GM12878 (cell line): ENCODE results near the gene NPW. TPM values are rescaled to one million over a fixed set of nuclear protein-coding genes. Genes with fewer than 3 reads are reported as not detected.

Experiments used
- BACH1 ChIP-seq: fragments of 450-650 bp; IDR thresholded peaks from 2 replicates; pipeline ENCODE4 v1.6.1; 2017; ENCODE audit warnings: mild to moderate bottlenecking, borderline replicate concordance
- CUX1 ChIP-seq: IDR thresholded peaks from 2 replicates; pipeline ENCODE4 v1.6.1; 2012; ENCODE audit warnings: improper control_type of control experiment, low read depth, low read length; ENCODE audit not compliant: insufficient replicate concordance
- E2F8 ChIP-seq: fragments of 450-650 bp; IDR thresholded peaks from 2 replicates; pipeline ENCODE4 v1.6.1; 2018; ENCODE audit warnings: mild to moderate bottlenecking, low read depth, moderate library complexity; ENCODE audit not compliant: partially characterized antibody
- EGR1 ChIP-seq, 2 experiments: IDR thresholded peaks; 1 replicate in 1 of 2; 2 replicates in 1 of 2; pipeline ENCODE4 v1.6.1; 2011 to 2012; ENCODE audit warnings: low read depth in 2 of 2, low read length in 2 of 2, borderline replicate concordance in 1 of 2, mild to moderate bottlenecking in 1 of 2, moderate library complexity in 1 of 2
- ESRRA ChIP-seq: IDR thresholded peaks from 2 replicates; pipeline ENCODE4 v1.6.1; 2012; ENCODE audit warnings: mild to moderate bottlenecking, low read length, improper control_type of control experiment
- FOXM1 ChIP-seq: IDR thresholded peaks from 2 replicates; pipeline ENCODE4 v1.6.1; 2012; ENCODE audit warnings: low read depth, mild to moderate bottlenecking, inconsistent platforms, low read length, moderate library complexity
- HCFC1 ChIP-seq: fragments of 150-350 bp; IDR thresholded peaks from 2 replicates; pipeline ENCODE4 v1.6.1; 2014; ENCODE audit warnings: low read length
- MEF2A ChIP-seq: IDR thresholded peaks from 2 replicates; pipeline ENCODE4 v1.6.1; 2011; ENCODE audit warnings: low read depth, mild to moderate bottlenecking, low read length, moderate library complexity; ENCODE audit not compliant: insufficient read depth
- MTA2 ChIP-seq: fragments of 450-650 bp; IDR thresholded peaks from 2 replicates; pipeline ENCODE4 v1.6.1; 2016; ENCODE audit warnings: low read depth, mild to moderate bottlenecking, moderate library complexity
- MYB ChIP-seq: fragments of 150-350 bp; IDR thresholded peaks from 2 replicates; pipeline ENCODE4 v1.6.1; 2014; ENCODE audit warnings: mild to moderate bottlenecking, low read depth, low read length, borderline replicate concordance
- NR2C1 ChIP-seq: fragments of 450-650 bp; IDR thresholded peaks from 2 replicates; pipeline ENCODE4 v1.6.1; 2017; ENCODE audit warnings: antibody characterized with exemption, mild to moderate bottlenecking, moderate library complexity
- NR2C2 ChIP-seq: IDR thresholded peaks from 2 replicates; pipeline ENCODE4 v1.6.1; 2011; ENCODE audit warnings: borderline replicate concordance, low read depth; ENCODE audit not compliant: control insufficient read depth, insufficient read length
- PBX3 ChIP-seq: IDR thresholded peaks from 2 replicates; pipeline ENCODE4 v1.6.1; 2011; ENCODE audit warnings: mild to moderate bottlenecking, low read depth, low read length, moderate library complexity; ENCODE audit not compliant: insufficient replicate concordance
- POLR2AphosphoS2 ChIP-seq: IDR thresholded peaks from 2 replicates; pipeline ENCODE4 v1.6.1; 2011; ENCODE audit warnings: low read depth, mild to moderate bottlenecking, low read length, improper control_type of control experiment, moderate library complexity
- RB1 ChIP-seq: fragments of 450-650 bp; formaldehyde crosslinking; IDR thresholded peaks from 2 replicates; pipeline ENCODE4 v1.6.1; 2017; ENCODE audit warnings: mild to moderate bottlenecking, borderline replicate concordance
- SPI1 ChIP-seq: IDR thresholded peaks from 2 replicates; pipeline ENCODE4 v1.6.1; 2011; ENCODE audit warnings: low read depth, mild to moderate bottlenecking, low read length, moderate library complexity, borderline replicate concordance; ENCODE audit not compliant: insufficient read depth
- YY1 ChIP-seq: IDR thresholded peaks from 2 replicates; pipeline ENCODE4 v1.6.1; 2011; ENCODE audit warnings: low read depth, mild to moderate bottlenecking, low read length
- ZNF207 ChIP-seq: fragments of 450-650 bp; IDR thresholded peaks from 2 replicates; pipeline ENCODE4 v1.6.1; 2014; ENCODE audit warnings: antibody characterized with exemption, mild to moderate bottlenecking, borderline replicate concordance
- polyA plus RNA-seq, 11 experiments: library from polyadenylated mRNA; depleted of rRNA in 4 of 11; unstranded in 6 of 11; stranded (reverse) in 5 of 11; fragments of >200 nt; fragmentation: Nextera tagmentation in 4 of 11; fragmentation: Illumina TruSeq in 1 of 11; extraction: Ambion mirVana in 4 of 11; extraction: Trizol in 1 of 11; gene quantifications; 1 replicate in 1 of 11; 2 replicates in 10 of 11; pipeline versions ENCODE4 v1.2.1 to v1.2.3, GENCODE V29; 2011 to 2016; ENCODE audit warnings: inconsistent platforms in 2 of 11, missing spikeins in 2 of 11, low read depth in 1 of 11
- total RNA-seq, 4 experiments: library from RNA; depleted of rRNA in 3 of 4; stranded (reverse); fragments of >200 nt in 3 of 4; fragmentation: Illumina TruSeq in 1 of 4; extraction: Trizol in 1 of 4; gene quantifications; 2 replicates each; pipeline versions ENCODE4 v1.2.1 to v1.2.3, GENCODE V29; 2013 to 2021

The NPW gene
- total and polyA plus RNA-seq, 10 of the 15 experiments (the other 5 are each of a cell fraction or from before 2014, with no cell fraction given) = 0.23 to 2.5 (median 0.98) TPM; not detected in 4

GRCh38 chr16:1971796-1972489, 47.6 kb upstream of the NPW start, which contains the start of gene TBL3 (continued):
- TF ChIP-seq CUX1 = no peak
- TF ChIP-seq ZNF207 = peak; percentile 98
- TF ChIP-seq BACH1 = peak; percentile 73; the same call in 1 of the 2 replicates
- TF ChIP-seq ESRRA = peak; percentile 91
- TF ChIP-seq YY1 = peak; percentile 100
- 0 out of 2 replicates have a peak, but pooled peaks have one; percentile 59 for TF ChIP-seq MYB
- TF ChIP-seq PBX3 = no peak
- no peak; the same call in 1 of the 2 replicates for TF ChIP-seq MTA2
- TF ChIP-seq MEF2A = peak; percentile 64; the same call in 1 of the 2 replicates
- TF ChIP-seq EGR1 (IDR thresholded peaks at IDR 0.05; ENCODE audit: borderline replicate concordance in 1 of 2, low read depth in 2 of 2, low read length in 2 of 2) = peak; percentile 62 to 85
- TF ChIP-seq SPI1 = peak; percentile 48; the same call in 1 of the 2 replicates
- peak; percentile 87 for TF ChIP-seq NR2C1
- peak; percentile 99 for TF ChIP-seq HCFC1
- no peak for TF ChIP-seq NR2C2
- TF ChIP-seq FOXM1 = no peak
- peak; percentile 93; the same call in 1 of the 2 replicates for TF ChIP-seq POLR2AphosphoS2
- TF ChIP-seq E2F8 = peak; percentile 85
- peak; percentile 81; the same call in 1 of the 2 replicates for TF ChIP-seq RB1
